Loucy (cell line): ENCODE measurements around the gene CFAP45.

ENCODE experiments used
- H2AFZ ChIP-seq: fragments of 200-600 bp; sonication (generic); 2 replicates; pipeline ENCODE4 v1.6.0; 2016; ENCODE audit warnings: antibody characterized with exemption, mild to moderate bottlenecking, low read length, moderate library complexity
- H3F3A ChIP-seq: fragments of 200-600 bp; 2 replicates; pipeline ENCODE4 v1.6.0; 2016; ENCODE audit warnings: antibody characterized with exemption, low read depth, mild to moderate bottlenecking
- H3K27me3 ChIP-seq: fragments of 200-600 bp; sonication (generic); 2 replicates; pipeline ENCODE4 v1.6.1; 2014; ENCODE audit warnings: low read length, mild to moderate bottlenecking; ENCODE audit not compliant: insufficient read depth, poor library complexity, severe bottlenecking
- H3K36me3 ChIP-seq: fragments of 200-600 bp; sonication (generic); 2 replicates; pipeline ENCODE4 v1.6.1; 2016; ENCODE audit warnings: low read length; ENCODE audit not compliant: insufficient read depth
- H3K4me1 ChIP-seq: fragments of 200-600 bp; sonication (generic); 2 replicates; pipeline ENCODE4 v1.5.1; 2014; ENCODE audit warnings: low read length, mild to moderate bottlenecking; ENCODE audit not compliant: insufficient read depth, poor library complexity, severe bottlenecking
- H3K4me2 ChIP-seq: fragments of 200-600 bp; sonication (generic); 2 replicates; pipeline ENCODE4 v1.6.0; 2014; ENCODE audit warnings: antibody characterized with exemption, low read length, low read depth, mild to moderate bottlenecking; ENCODE audit not compliant: poor library complexity, severe bottlenecking
- H3K4me3 ChIP-seq: fragments of 200-600 bp; sonication (generic); 2 replicates; pipeline ENCODE4 v1.5.1; 2014; ENCODE audit warnings: low read length, mild to moderate bottlenecking, mixed read lengths; ENCODE audit not compliant: poor library complexity, severe bottlenecking
- H3K79me2 ChIP-seq: fragments of 200-600 bp; sonication (generic); 2 replicates; pipeline ENCODE4 v1.6.1; 2014; ENCODE audit warnings: low read length; ENCODE audit not compliant: insufficient read depth
- H3K9ac ChIP-seq: fragments of 200-600 bp; sonication (generic); 2 replicates; pipeline ENCODE4 v1.6.0; 2014; ENCODE audit warnings: mild to moderate bottlenecking, low read depth, low read length, moderate library complexity; ENCODE audit not compliant: poor library complexity, severe bottlenecking
- H3K9me2 ChIP-seq: fragments of 200-600 bp; sonication (generic); replicated peaks from 2 replicates; pipeline ENCODE4 v1.6.1; 2016; ENCODE audit warnings: low read depth, low read length, mixed read lengths
- H3K9me3 ChIP-seq: fragments of 200-600 bp; sonication (generic); 2 replicates; pipeline ENCODE4 v1.6.1; 2014; ENCODE audit warnings: mild to moderate bottlenecking, antibody characterized with exemption, low read length, low read depth; ENCODE audit not compliant: insufficient read depth
- H4K20me1 ChIP-seq: fragments of 200-600 bp; sonication (generic); 2 replicates; pipeline ENCODE4 v1.6.0; 2014; ENCODE audit warnings: antibody characterized with exemption, low read length, mild to moderate bottlenecking; ENCODE audit not compliant: insufficient read depth, poor library complexity, severe bottlenecking
- EZH2phosphoT487 ChIP-seq: fragments of 200-600 bp; IDR thresholded peaks from 2 replicates; pipeline ENCODE4 v1.6.1; 2018; ENCODE audit warnings: antibody characterized with exemption, mild to moderate bottlenecking, moderate library complexity, borderline replicate concordance
- TF ChIP-seq, protein P1 (sequence below): fragments of 200-600 bp; sonication (generic); conservative IDR thresholded peaks from 2 replicates; pipeline ENCODE4 v1.5.1; 2014; ENCODE audit warnings: mild to moderate bottlenecking, antibody characterized with exemption, low read length

CFAP45 gene

DNA sequence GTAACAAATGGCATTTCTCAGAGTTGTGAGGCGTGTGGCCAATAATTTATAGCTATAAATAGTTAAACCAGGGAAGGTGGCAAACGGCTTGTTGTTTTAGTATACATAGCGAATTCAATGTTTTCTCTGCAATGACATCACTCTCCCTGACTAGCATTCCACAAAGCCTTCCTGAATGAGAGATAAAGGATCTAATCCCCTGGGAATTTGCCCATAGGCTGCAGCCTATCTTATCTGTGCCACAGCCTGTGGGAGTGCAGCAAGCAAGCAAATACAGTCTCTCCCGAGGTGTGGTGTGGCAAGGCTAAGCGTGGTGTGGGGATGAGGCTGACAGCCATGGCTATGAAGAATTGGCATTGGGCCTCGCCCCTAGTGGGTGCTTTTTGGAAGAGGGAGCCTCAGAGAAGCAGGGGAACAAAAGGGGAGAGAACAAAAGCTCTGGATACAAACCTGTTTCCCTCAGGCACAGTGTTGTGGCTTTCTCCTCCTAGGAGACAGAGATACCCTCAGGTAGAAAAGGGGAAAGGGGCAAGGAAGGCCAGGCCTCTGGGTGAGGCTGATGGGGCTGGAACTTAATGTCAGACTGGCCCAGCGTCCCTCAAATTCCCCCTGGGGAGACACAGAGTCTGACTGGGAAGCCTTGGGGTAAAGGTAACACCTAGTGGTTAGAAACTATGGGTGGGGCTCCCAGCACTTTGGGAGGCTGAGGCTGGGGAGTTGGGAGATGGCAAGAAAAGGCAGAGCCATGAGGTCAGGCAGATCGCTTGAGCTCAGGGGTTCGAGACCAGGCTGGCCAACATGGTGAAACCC is 16.5 kb upstream of the CFAP45 start:
- Histone ChIP-seq H3K27me3 (no peaks in the 10 kb centered on the region), H2AFZ (no peak overlapping the region), H4K20me1 (peaks cover 32% of the 10 kb centered on the region), H3K9me2 (no peaks in the 10 kb centered on the region), H3F3A (peaks cover under 1% of the 10 kb centered on the region; the same call in 1 of the 2 replicates), H3K9me3 (no peaks in the 10 kb centered on the region), H3K4me2 (no peak overlapping the region), H3K4me3 (no peak overlapping the region), H3K4me1 (peaks cover 80% of the 10 kb centered on the region), H3K9ac (no peak overlapping the region), H3K36me3 (peaks cover 61% of the 10 kb centered on the region), H3K79me2 (peaks cover 52% of the 10 kb centered on the region)
- TF ChIP-seq, protein P1, sequence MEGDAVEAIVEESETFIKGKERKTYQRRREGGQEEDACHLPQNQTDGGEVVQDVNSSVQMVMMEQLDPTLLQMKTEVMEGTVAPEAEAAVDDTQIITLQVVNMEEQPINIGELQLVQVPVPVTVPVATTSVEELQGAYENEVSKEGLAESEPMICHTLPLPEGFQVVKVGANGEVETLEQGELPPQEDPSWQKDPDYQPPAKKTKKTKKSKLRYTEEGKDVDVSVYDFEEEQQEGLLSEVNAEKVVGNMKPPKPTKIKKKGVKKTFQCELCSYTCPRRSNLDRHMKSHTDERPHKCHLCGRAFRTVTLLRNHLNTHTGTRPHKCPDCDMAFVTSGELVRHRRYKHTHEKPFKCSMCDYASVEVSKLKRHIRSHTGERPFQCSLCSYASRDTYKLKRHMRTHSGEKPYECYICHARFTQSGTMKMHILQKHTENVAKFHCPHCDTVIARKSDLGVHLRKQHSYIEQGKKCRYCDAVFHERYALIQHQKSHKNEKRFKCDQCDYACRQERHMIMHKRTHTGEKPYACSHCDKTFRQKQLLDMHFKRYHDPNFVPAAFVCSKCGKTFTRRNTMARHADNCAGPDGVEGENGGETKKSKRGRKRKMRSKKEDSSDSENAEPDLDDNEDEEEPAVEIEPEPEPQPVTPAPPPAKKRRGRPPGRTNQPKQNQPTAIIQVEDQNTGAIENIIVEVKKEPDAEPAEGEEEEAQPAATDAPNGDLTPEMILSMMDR: no peak
- no peak for TF ChIP-seq EZH2phosphoT487

DNA sequence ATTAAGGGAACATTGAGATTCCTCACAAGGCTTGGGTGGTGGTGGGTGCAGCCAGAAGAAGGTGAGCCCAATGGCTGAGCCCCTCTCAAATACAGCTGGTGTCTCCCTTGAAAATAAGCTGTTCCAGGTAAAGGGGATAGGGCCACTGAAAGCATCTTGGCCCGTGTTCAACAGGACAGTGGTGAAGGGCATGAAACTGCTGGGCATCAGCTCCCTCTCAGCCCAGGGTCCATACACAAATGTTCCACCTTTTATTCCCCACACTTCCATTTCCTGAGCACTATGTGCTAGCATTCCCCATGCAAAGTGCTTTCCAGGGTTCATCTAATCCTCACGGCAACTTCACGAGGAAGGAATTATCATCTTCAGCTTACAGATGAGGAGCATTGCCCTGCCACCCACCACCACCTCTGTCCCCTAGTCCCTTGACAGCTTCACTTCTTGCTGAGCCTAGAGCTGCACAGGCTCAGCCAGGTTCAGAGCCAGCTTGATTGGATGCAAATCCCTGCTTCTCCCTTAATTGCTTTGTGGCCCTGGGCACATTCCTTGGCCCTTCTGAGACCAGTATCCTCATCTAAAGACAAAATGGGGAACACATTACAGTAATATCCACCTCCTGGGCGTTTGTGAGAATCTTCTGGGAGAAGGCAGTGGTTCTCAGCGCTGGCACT is 15.7 kb upstream of the CFAP45 start:
- H3K4me1 ChIP-seq: peaks cover 80% of the 10 kb centered on the region
- no peak overlapping the region for H3K9ac ChIP-seq
- no peaks in the 10 kb centered on the region for H3K27me3 ChIP-seq
- H3K4me3 ChIP-seq: no peak overlapping the region
- peaks cover 25% of the 10 kb centered on the region for H4K20me1 ChIP-seq
- H3K9me2 ChIP-seq: no peaks in the 10 kb centered on the region
- H3K79me2 ChIP-seq: peaks cover 45% of the 10 kb centered on the region
- H3K4me2 ChIP-seq: no peak overlapping the region
- H3K36me3 ChIP-seq: peaks cover 55% of the 10 kb centered on the region
- no peak overlapping the region for H2AFZ ChIP-seq
- TF ChIP-seq, protein P1: no peak
- no peak for TF ChIP-seq EZH2phosphoT487
- no peaks in the 10 kb centered on the region for H3K9me3 ChIP-seq
- peaks cover 8% of the 10 kb centered on the region; the same call in 1 of the 2 replicates for H3F3A ChIP-seq

- Histone ChIP-seq H3K9ac (peak overlapping the region; percentile 86), H3K36me3 (peaks cover 43% of the 10 kb centered on the region), H3K27me3 (no peaks in the 10 kb centered on the region), H3F3A (peaks cover 9% of the 10 kb centered on the region; the same call in 1 of the 2 replicates), H3K4me2 (no peak overlapping the region), H3K9me2 (no peaks in the 10 kb centered on the region), H2AFZ (no peak overlapping the region), H4K20me1 (peaks cover 12% of the 10 kb centered on the region), H3K4me1 (peaks cover 76% of the 10 kb centered on the region), H3K9me3 (no peaks in the 10 kb centered on the region), H3K79me2 (peaks cover 32% of the 10 kb centered on the region), H3K4me3 (no peak overlapping the region)
- TF ChIP-seq, protein P1: no peak
- TF ChIP-seq EZH2phosphoT487: no peak
Observed at GRCh38 chr1:159914252-159915018, 14.5 kb upstream of the CFAP45 start.
